ENCODE data around the gene SKIL. TPM values are rescaled to one million over a fixed set of nuclear protein-coding genes. Genes with fewer than 3 reads are reported as not detected.

SKIL gene
- total and polyA plus RNA-seq, 3 donors from 2014 or later: 19.1 to 53.6 (median 47.4) TPM

DNA sequence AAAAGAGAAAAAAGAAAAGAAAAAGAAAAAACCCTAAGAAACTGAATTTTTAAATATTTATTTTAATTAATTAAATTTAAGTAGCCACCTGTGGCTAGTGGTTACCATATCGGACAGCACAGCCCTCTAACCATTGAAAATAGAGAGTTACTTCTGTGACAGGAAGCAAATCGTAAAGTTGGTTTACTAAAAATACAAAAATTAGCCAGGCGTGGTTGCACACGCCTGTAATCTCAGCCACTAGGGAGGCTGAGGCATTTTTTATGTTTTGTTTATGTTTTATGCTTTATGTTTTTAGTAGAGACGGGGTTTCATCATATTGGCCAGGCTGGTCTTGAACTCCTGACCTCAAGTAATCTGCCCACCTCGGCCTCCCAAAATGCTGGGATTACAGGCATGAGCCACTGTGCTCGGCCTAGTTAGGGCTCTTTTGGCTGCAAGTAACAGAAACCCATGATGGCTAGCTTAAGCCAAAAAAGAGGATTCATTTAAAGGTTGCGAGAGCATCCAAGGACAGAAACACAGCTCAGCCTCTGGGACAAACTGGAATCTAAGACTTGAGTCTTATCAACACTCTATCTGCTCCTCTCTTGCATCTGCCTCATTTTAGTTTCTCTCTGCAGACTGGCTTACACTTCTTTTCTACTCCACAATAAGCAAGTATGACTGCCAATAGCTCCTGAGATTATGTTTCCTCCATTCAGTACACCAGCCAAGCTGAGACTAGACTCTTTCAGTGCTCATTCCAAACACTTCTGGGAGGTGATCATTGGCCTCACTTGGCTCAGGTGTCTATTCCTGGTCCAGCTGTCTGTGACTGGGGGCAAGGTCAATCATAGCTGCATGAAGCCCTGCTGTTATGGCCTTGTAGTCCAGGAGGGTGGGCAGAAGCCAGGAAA is 6.8 kb upstream of the SKIL start:
- intact Hi-C loops (cut with DNase I; ENCODE audit: low total_unique reads): no loop called here
- TF ChIP-seq CTCF (IDR thresholded peaks at IDR 0.05): no peak
- no peak for TF ChIP-seq POLR2A (IDR thresholded peaks at IDR 0.05)
- Histone ChIP-seq H3K27me3 (no peaks in the 10 kb centered on the region), H3K27ac (no peak overlapping the region), H3K4me3 (no peak overlapping the region), H3K36me3 (ENCODE audit: low read depth, missing control alignments) (no peaks in the 10 kb centered on the region), H3K4me1 (peaks cover 6% of the 10 kb centered on the region), H3K9me3 (no peaks in the 10 kb centered on the region)
- WGBS, 2 donors: 79 to 80% methylated on average over 8 of the region's 8 CpGs
- no peak for DNase-seq

DNA sequence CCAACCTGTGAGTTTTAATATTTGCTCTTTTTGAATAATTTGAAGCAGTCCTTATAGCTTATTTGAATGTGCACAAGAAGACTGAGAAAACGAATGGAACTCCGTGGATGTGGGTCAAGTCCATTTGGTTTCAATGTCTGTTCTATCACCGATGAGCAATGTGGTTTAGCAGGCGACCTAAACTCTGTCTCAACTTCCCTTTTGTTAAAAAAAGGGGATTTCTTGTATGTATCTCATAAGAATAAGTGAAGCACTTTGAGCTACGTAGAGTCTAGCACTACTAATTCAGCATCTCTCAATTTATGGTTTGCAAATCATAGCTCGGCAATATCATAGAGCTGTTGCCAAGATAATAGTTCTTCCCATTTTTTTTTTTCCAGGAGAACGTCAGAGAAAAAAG is 4.6 kb upstream of the SKIL start:
- intact Hi-C loops (cut with DNase I; ENCODE audit: low total_unique reads): no loop called here
- 73 to 79% methylated on average over 7 of the region's 7 CpGs for WGBS, 2 donors

GRCh38 chr3:170353485-170353884 is 4.0 kb upstream of the SKIL start:
- Histone ChIP-seq H3K4me1 (peaks cover 8% of the 10 kb centered on the region), H3K36me3 (ENCODE audit: low read depth, missing control alignments) (no peaks in the 10 kb centered on the region), H3K27me3 (no peaks in the 10 kb centered on the region), H3K27ac (no peak overlapping the region), H3K9me3 (no peaks in the 10 kb centered on the region), H3K4me3 (no peak overlapping the region)
- no peak for DNase-seq
- intact Hi-C loops (cut with DNase I; ENCODE audit: low total_unique reads): no loop called here
- TF ChIP-seq CTCF (IDR thresholded peaks at IDR 0.05) (no peak), POLR2A (IDR thresholded peaks at IDR 0.05) (no peak)

More for the DNA sequence above, 4.6 kb upstream of the SKIL start:
- H3K27me3 ChIP-seq: no peaks in the 10 kb centered on the region
- no peak for DNase-seq
- H3K4me1 ChIP-seq: peaks cover 8% of the 10 kb centered on the region
- H3K4me3 ChIP-seq: no peak overlapping the region
- TF ChIP-seq POLR2A (IDR thresholded peaks at IDR 0.05) (no peak), CTCF (IDR thresholded peaks at IDR 0.05) (no peak)
- H3K9me3 ChIP-seq: no peaks in the 10 kb centered on the region
- no peaks in the 10 kb centered on the region for H3K36me3 ChIP-seq (ENCODE audit: low read depth, missing control alignments)
- no peak overlapping the region for H3K27ac ChIP-seq

- Histone ChIP-seq H3K9me3 (no peaks in the 10 kb centered on the region), H3K4me1 (peaks cover 15% of the 10 kb centered on the region), H3K36me3 (ENCODE audit: low read depth, missing control alignments) (no peaks in the 10 kb centered on the region), H3K4me3 (no peak overlapping the region), H3K27me3 (no peaks in the 10 kb centered on the region), H3K27ac (no peak overlapping the region)
- intact Hi-C loops (cut with DNase I; ENCODE audit: low total_unique reads): no loop called here
- TF ChIP-seq CTCF (IDR thresholded peaks at IDR 0.05) (no peak), POLR2A (IDR thresholded peaks at IDR 0.05) (no peak)
- no peak for DNase-seq
- 55 to 59% methylated on average over 4 of the region's 4 CpGs for WGBS, 2 donors
Observed at GRCh38 chr3:170354760-170355159, 2.8 kb upstream of the SKIL start.
